Measurements from ENCODE around the gene CACNA1S.

CACNA1S gene

GRCh38 chr1:201034671-201035070 lies 77.6 kb downstream of the CACNA1S start:
- DNase-seq (ENCODE audit: low read depth in 2 of 2): no peak

DNA sequence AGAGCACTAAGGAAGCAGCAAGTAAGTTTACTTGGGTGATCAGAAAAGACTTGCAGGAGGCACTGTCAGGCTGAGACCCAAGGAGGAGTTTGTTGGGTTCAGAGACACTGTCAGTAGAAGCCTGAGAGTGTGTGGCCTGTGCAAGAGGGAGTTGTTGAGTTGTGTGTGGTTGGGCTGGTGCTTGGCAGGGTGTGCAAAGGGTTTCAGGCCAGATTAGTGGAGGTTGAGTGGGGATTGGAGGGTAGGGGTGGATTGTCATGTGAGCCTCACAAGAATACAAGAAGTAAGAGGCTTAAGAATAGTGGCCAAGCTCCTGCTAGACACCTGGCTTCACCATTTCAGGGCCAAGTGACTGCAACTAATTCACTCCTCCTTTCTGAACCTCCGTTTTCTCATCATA lies 79.8 kb downstream of the CACNA1S start:
- no peak for DNase-seq (ENCODE audit: low read depth in 2 of 2)

DNA sequence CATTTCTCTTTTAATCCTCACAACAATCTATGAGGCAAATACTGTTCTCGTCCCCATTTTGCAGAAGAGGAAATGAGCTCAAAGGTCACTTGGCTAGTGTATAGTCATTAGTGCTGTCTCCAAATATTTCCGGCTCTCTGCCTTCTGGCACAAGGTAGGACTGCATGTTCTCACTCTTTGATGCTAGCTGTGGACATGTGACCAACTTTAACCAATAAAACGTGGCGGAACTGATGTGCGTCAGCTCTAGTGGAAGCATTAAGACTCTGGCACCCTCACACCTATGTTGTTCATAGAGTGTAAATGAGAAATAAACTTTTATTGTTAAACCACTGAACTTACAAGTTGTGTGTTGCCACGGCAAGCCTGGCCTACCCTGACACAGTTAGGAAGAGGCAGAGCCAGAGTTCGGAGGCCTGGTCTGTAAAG lies 83.8 kb downstream of the CACNA1S start:
- no peak for DNase-seq (ENCODE audit: low read depth in 2 of 2)

GRCh38 chr1:201026836-201027235 lies 85.4 kb downstream of the CACNA1S start:
- DNase-seq (ENCODE audit: low read depth in 2 of 2): no peak

GRCh38 chr1:201026234-201026633 lies 86.0 kb downstream of the CACNA1S start:
- no peak for DNase-seq (ENCODE audit: low read depth in 2 of 2)

DNA sequence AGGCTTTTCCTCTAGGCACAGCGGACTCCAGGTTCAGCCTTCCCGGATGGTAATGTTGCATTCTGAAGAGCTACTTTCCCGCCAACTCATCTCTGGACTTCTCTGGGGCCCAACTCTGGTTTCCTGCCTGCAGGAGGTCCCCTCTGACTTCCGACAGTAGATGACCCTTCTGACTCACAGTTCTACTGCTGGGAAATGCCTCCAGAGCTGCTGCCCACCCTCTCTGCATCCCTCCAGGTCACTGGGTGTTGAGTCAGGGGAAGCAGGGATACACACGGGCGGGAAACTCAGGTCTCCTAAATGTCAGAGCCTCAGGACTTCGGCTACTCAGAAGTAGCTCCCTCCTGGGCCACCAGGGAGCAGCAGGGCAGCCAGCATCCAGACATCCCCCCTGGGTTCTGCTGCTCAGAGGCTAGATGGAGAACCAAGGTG lies 86.6 kb downstream of the CACNA1S start:
- no peak for DNase-seq (ENCODE audit: low read depth in 2 of 2)

- DNase-seq (ENCODE audit: low read depth in 2 of 2): no peak
Measured at GRCh38 chr1:201024625-201024998, 87.6 kb downstream of the CACNA1S start.

DNA sequence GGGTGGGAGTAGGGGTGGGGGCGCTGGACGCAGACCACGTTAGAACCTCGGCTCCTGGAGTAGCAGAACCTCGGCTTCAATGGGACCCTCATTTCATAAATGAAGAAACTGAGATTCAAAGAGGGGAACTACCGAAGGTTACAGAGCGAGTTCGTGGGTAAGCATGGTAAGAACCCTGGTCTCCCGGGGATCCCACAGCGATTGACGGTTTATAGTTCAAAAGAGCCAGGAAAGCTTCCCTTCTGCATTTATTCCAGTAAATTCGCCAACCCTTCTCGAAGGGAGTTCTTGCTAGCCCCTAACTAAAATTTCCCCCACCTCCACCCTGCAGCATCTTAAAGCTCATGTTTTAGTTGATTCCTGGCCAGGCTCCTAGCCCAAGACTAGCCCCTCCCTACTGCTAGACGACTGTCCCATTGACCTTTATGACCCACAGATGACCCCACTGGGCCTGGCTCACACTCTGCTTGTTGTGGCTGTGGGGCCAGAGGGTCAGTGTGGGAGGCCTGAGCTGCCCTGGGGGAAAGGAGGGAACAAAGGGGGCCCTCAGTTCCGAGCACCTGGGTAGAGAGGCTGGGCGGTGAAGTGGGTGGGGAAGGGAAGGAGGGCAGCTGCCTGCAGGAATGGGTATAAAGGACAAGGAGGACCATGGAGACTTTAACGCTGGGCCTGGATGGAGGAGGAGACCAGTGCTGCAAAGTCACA lies 88.2 kb downstream of the CACNA1S start:
- DNase-seq (ENCODE audit: low read depth in 2 of 2): no peak

- DNase-seq (ENCODE audit: low read depth in 2 of 2): peak; percentile 85 to 86
Measured at GRCh38 chr1:201023517-201023902, 88.7 kb downstream of the CACNA1S start, which contains the start of gene KIF21B. TSS of gene KIF21B (minus strand) at chr1:201023714. CDS start at chr1:201023383, 331 bp downstream.

GRCh38 chr1:201022820-201023516 lies 89.3 kb downstream of the CACNA1S start:
- peak in 1 of 2 donors; percentile 12 for DNase-seq (ENCODE audit: low read depth in 2 of 2)

DNA sequence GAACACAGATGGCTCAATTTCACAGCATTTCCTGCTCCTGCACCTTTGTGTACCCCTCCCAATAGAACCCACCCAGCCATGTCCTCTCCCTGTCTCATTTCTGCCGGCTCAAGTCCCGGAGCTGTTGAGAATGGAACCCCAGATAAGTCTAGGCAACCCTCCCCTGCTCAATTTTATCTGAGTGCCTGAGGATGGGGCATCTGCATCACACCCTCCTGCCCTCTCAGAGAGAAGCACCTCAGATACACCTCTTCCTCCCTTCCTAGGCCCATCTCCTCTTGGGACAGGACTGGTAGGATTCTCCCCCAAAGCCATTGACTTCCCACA lies 89.8 kb downstream of the CACNA1S start:
- DNase-seq (ENCODE audit: low read depth in 2 of 2): no peak

DNA sequence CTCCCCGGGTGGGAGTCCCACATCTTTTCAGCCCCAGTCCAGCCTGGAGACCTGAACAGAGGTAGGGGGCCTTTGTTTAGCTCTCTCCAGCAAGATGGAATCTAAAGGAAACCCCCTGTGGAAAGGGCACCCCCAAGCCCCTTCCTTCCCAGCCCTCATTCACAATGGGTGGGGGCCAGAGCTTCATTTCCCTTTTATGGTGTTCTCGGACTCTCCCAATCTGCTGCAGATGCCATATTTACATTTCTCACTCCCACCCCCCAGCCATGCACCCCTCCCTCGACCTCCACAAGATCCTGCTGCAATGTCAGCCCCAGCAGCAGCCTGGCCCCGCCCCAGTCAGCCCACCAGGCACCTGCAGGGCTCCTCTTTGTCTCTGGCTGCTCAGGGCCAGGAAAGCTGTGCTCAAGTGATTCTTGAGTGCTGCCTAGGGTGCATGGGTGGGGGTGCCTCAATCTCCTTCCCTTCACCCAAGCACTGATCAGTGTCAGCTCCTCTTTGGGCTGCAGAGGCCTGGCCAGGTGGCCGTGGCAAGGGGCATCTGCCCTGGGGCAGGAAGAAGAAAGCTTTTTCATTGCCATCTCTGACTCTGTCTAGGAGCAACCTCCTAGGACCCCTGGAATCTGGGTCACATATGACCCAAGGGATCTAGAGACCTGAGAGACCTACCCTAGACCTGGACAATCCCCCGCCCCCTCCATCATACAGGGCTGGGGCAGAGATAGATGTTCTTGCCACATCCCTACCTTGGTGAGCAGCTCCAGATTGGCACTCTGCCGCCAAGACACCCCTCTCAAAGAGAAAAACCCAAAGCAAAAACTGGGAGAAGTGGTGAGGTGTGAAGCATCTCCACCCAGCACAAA lies 90.4 kb downstream of the CACNA1S start:
- no peak for DNase-seq (ENCODE audit: low read depth in 2 of 2)

- DNase-seq (ENCODE audit: low read depth in 2 of 2): no peak
Measured at GRCh38 chr1:201020721-201021629, 91.3 kb downstream of the CACNA1S start.

- DNase-seq (ENCODE audit: low read depth in 2 of 2): no peak
Measured at GRCh38 chr1:201020040-201020591, 92.1 kb downstream of the CACNA1S start.

DNA sequence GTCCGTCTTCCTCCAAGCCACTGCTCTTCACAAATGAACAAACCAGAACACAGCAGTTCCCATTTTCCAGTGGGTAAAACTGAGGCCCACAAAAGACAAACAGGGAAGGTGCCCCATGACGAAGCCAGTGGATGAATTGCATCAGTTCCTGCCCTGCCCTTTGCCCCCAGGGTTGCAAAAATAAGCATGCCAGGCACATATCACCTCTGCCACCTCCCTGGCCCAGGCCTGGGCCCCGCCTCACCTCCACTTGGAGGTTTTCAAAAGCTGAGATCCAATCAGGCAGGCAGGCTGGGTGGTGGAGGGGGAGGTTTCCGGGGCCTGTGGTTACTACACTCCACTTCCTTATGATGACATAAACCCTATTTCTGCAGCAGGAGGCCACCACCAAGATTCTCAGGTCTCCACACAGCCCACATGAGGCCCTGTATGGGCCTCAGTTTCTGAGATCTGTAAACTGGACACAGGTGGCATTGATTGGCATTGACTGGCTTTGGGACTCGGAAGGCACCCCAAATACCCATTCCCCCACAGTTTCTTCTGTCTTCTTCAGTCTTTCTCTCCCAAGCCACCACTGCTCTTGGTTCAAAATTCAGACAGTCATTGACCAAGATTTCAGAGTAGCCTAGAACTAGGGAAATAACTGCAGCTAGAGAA lies 92.8 kb downstream of the CACNA1S start:
- DNase-seq (ENCODE audit: low read depth in 2 of 2): peak; percentile 79

DNA sequence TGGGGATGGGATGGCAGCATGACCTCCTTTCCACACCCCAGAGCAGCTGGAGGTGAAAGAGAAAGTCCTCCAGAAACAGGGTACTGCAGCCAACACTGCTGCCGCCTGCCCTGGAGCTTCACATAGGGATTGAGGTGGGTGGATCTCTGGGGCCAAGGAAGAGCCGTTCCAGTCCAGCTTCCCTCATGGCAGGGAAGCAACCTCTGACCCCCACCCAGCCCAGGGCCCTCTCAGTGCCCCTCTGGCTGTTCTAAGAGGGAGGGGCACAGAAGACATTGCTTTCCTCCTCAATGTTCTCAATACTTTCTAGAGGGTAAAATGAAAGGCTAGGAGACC lies 94.4 kb downstream of the CACNA1S start:
- DNase-seq (ENCODE audit: low read depth in 2 of 2): no peak

DNA sequence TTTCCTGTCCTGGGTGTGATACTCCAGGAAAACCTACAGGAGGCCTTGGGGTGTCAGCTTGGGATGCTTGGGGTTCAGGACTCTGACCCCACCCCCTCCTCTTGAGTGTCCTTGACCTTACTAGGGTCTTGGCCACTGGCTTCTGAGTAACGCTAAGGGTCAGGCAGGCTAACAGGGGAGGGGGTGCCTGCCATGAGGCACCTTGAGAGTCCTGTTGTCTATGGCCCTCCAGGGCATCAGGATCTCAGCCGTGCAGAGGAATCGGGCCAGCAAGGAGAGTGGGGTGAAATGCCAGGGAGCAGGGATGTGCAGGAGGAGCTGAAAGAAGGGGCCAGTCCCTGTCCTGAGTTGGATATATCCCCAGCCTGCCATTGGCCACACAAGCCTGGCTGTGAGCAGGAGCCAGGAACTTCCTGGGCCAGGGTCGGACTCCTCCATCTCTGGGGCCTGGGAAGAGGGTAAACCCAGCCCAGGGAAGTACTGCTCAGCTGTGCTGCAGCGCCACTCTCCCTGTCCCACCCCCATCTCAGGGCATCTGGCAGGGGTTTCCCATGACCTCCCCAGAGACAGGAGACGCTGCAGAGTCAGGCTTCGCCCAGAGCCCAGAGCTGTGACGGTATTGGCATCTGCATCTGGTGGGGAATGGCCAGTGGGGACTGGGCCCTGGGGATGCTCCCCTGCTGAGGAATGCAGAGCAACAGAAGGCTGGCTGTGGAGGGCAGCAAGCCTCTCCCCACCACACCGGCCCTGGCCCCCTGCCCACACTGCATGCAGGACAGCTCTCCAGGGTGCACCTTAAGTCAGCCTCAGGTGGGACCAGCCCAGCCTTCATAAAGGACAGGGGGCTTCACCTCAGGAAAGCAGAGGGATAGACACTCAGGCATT lies 95.0 kb downstream of the CACNA1S start:
- DNase-seq (ENCODE audit: low read depth in 2 of 2): no peak

DNA sequence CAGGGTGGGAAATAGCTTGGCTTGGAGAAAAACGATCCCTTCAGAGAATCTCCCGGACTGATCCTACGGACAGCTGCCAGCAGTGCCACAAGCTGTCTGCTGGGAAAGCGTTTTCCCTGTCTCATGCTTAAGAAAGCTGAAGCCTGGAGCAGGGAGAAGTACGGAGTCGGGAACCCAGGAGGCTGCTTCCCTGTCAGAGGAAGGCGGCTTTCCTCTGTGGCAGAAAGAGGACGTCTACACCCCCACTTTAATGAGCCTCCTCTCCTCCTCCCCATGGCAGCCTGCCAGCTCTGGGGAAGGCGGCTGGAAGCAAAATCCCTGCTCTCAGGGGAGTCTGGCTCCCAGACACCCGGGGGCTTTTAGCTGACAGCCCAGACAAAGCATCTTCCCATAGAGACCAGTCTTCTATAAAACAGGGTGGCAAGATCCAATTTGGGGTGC lies 96.0 kb downstream of the CACNA1S start:
- no peak for DNase-seq (ENCODE audit: low read depth in 2 of 2)

DNA sequence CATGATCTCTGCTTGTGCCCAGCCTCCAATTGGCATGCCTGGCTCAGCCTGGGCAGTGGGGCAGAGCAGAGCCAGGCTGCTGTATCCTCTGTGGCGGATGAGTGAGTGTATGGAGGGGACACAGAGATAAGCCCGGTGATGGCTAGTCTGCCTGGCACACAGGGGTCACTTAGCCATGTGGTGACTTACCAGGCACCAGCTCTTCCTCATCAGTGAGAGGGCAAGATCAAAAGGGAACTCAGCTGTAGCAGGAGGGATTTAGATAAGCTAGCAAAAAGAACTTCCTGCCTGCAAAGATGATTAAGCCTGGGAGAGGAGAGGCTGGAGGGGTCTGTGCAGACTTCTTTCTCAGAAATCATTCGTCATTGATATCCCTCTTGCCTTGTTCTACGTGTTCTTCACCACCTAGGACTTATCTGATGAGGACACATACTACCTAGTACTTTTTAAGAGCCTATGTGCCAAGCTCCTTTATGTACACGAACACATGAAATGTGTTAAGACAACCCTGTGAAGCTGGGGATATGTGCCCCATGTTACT lies 96.6 kb downstream of the CACNA1S start:
- no peak for DNase-seq (ENCODE audit: low read depth in 2 of 2)

Measured in stimulated activated CD8-positive, alpha-beta memory T cell treated with anti-CD3 and anti-CD28 coated beads, Interleukin-2, amount 100 ng/mL, for 1 hour (primary cell).